ENCODE results near the gene TRPM8. TPM values are rescaled to one million over a fixed set of nuclear protein-coding genes. Genes with fewer than 3 reads are reported as not detected.

The TRPM8 gene
- polyA plus RNA-seq, 3 donors from 2014 or later, result 0.06 to 0.52 (median 0.42) TPM

DNA sequence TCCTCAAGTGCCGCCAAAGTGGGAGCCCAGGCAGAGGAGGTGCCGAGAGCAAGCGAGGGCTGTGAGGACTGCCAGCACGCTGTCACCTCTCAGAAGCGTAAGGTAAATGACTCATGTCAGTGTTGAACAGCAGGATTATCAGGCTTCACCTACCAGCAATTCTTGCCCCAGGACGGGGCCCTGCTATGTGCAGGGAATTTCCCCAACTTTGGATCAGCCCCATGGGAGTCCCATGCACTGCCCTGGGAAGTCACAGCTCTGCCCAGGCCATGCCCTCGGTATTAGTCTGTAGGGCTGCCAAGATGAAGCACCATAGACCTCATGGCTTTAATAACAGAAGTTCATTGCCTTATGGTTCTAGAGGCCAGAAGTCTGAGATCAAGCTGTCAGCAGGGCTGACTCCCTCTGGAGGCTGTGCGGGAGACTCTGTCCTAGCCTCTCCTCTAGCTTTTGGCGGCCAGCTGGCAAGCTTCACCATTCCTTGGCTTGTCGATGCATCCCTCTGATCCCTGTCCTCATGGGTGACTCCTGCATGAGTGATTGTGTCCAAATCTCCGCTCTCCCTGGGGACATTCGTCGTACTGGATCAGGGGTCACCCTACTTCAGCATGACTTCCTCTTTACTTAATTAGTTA, 55.9 kb downstream of the TRPM8 start:
- Mint-ChIP-seq H3K27me3 (ENCODE audit: low read depth in 3 of 3) (peaks cover 2 to 5% (median 5%) of the 10 kb centered on the region in 3 donors), H3K27ac (no peak overlapping the region), H3K9me3 (no peaks in the 10 kb centered on the region), H3K36me3 (no peaks in the 10 kb centered on the region), H3K4me3 (no peak overlapping the region), H3K4me1 (peaks cover 24 to 25% of the 10 kb centered on the region in 2 donors)
- DNase-seq, result no peak

DNA sequence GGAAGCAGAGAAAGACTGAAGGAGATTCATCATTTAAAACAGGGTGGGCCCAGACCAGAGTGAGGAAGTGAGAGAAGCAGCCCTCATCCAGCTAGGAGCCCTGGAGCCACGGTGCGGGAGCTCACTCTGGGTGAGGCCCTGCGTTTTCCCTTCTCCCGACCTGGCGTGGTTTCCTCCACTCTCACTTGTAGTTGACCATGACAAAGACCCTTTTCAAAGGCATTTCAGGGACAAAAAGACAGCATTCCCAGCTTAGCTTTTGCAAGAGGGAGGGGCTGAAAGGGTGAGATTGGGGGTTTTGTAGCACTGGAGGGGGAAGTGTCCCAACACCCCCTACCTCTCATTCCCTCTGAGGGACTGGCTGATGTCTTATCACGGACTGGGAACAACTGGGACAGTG, 56.6 kb downstream of the TRPM8 start:
- Mint-ChIP-seq H3K4me1 (peaks cover 27 to 30% of the 10 kb centered on the region in 2 donors), H3K9me3 (no peaks in the 10 kb centered on the region), H3K4me3 (no peak overlapping the region), H3K27me3 (ENCODE audit: low read depth in 3 of 3) (peaks cover 4 to 5% (median 5%) of the 10 kb centered on the region in 3 donors), H3K27ac (peak overlapping the region in 2 of 6 donors; percentile 1 to 34), H3K36me3 (no peaks in the 10 kb centered on the region)
- DNase-seq, result no peak

DNA sequence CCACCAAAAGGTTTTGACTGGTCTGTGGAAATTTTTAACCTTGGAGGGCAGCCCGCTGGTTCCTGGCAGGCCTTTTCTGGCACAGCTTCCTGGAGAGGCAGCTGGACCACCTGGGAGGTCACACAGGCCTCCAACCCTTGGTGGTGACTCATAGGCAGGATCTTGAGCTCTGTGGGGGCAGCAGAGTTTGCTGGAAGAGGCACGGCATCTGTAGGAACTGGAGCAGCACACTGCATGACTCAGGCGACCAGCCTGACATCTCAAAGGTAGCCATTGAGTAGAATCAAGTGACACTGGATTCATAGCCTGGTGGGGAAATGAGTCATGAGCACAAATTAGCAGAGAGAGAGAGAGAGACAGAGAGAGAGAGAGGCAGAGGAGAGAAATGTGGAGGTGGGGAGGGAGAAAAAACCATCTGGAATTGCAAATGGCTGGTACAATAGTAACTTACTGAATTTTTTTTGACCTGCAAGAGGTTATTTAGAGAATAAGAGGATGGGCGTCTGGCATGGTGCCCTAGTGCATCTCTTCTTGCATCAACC, 57.4 kb downstream of the TRPM8 start:
- Mint-ChIP-seq H3K36me3 (no peaks in the 10 kb centered on the region), H3K4me3 (no peak overlapping the region), H3K27me3 (ENCODE audit: low read depth in 3 of 3) (peaks cover 4 to 5% (median 5%) of the 10 kb centered on the region in 3 donors), H3K4me1 (peaks cover 32 to 34% of the 10 kb centered on the region in 2 donors), H3K27ac (no peak overlapping the region), H3K9me3 (no peaks in the 10 kb centered on the region)
- no peak for DNase-seq

DNA sequence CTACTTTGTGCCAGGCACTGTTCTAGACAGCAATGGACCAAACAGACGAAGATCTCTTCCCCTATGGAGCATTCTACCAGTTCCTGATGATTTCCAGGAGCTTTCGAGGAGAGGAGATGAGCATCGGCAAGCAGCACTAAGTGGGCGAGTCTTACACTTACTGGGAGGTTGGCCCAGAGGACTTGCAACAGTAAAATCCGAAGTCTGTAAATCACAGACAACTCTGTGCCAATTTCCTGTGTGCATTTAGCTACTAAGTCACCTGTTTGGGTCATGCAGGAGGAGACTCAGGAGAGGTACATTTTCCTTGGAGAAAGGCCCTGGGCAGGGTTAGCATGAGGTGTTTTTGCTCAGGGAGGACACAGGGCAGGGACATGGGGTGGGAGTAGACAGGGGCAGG, 58.9 kb downstream of the TRPM8 start:
- Mint-ChIP-seq H3K9me3 (no peaks in the 10 kb centered on the region), H3K4me1 (peaks cover 38 to 39% of the 10 kb centered on the region in 2 donors), H3K27ac (peak overlapping the region in 1 of 6 donors; percentile 88), H3K36me3 (no peaks in the 10 kb centered on the region), H3K27me3 (ENCODE audit: low read depth in 3 of 3) (peaks cover 2 to 5% (median 4%) of the 10 kb centered on the region in 3 donors), H3K4me3 (no peak overlapping the region)
- DNase-seq, result no peak

DNA sequence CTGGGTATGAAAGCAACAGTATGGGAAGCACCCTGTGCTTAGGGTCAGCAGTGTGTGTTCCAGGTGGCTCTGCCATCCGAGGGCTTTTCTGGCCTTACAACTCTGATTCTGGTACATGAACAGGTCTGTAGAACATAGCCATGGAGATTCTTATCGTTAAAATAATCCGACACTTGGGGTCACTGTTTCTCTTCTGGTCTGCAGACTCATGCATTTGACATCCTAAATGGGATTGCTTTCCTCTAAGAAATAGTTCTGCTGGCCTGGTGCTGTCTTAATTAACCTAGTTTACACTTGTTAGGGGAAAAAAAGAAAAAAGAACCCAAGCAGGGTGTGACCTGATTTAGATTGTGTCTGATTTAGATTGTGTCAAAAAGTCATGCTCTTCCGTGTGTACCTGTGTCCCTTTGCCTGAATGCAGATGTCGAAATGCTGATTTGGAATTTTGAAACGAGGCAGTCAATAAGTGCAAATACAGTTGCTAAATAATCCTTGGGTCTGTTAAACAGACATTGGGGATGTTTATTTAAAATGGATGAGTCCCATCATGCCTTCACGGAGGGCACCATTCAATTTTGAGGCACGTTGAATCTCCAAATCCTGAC, 59.6 kb downstream of the TRPM8 start:
- peak; percentile 65 to 71 (median 70) for DNase-seq
- Mint-ChIP-seq H3K36me3 (no peaks in the 10 kb centered on the region), H3K9me3 (no peaks in the 10 kb centered on the region), H3K4me1 (peaks cover 41 to 46% of the 10 kb centered on the region in 2 donors), H3K4me3 (peak overlapping the region in 4 of 5 donors; percentile 1 to 61 (median 49)), H3K27me3 (ENCODE audit: low read depth in 3 of 3) (peaks cover 0 to 4% (median 2%) of the 10 kb centered on the region in 3 donors), H3K27ac (peak overlapping the region; percentile 7 to 88 (median 65))

DNA sequence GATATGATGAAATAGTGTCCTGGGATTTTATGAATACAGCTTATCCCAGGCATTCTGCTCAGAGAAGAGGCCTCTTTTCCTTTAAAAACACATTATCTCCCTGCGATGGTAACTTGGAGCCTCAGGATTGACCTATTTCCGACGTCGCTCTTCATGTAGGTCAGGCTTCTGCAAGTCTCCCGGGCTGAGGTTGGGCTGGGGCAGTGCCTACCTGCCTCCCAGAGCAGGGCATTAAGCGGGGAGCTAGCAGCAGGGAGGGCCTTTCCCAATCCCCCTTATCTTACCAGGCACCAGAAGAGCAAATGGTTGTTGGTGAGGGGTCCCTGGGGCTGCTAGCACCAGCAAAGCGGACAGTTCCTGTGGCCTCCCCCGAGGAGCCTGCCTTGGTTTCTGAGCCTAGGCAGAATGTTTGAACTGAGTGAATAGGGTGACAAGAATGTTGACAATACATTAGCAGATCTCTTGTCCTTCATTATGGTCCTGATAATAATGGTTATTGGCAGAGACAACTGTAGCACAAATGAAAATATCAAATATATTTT, 60.2 kb downstream of the TRPM8 start:
- no peak for DNase-seq
- no peaks in the 10 kb centered on the region for H3K9me3 Mint-ChIP-seq
- no peaks in the 10 kb centered on the region for H3K36me3 Mint-ChIP-seq
- H3K27me3 Mint-ChIP-seq (ENCODE audit: low read depth in 3 of 3), result peaks cover 0 to 4% (median 2%) of the 10 kb centered on the region in 3 donors
- H3K4me1 Mint-ChIP-seq, result peaks cover 41 to 52% of the 10 kb centered on the region in 2 donors
- peak overlapping the region in 2 of 5 donors; percentile 29 to 61 for H3K4me3 Mint-ChIP-seq
- H3K27ac Mint-ChIP-seq, result peak overlapping the region in 5 of 6 donors; percentile 33 to 88 (median 61)

- Mint-ChIP-seq H3K9me3 (no peaks in the 10 kb centered on the region), H3K4me3 (no peak overlapping the region), H3K36me3 (no peaks in the 10 kb centered on the region), H3K27me3 (ENCODE audit: low read depth in 3 of 3) (peaks cover 0 to 3% (median 2%) of the 10 kb centered on the region in 3 donors), H3K27ac (no peak overlapping the region), H3K4me1 (peaks cover 45 to 52% of the 10 kb centered on the region in 2 donors)
- DNase-seq, result no peak
Observed at GRCh38 chr2:233979748-233980147, 62.6 kb downstream of the TRPM8 start.

- H3K27me3 Mint-ChIP-seq (ENCODE audit: low read depth in 3 of 3), result peaks cover 0 to 3% (median 2%) of the 10 kb centered on the region in 3 donors
- no peak for DNase-seq
- peak overlapping the region in 3 of 6 donors; percentile 28 to 39 (median 37) for H3K27ac Mint-ChIP-seq
- H3K36me3 Mint-ChIP-seq, result peaks cover 0 to 4% (median 0%) of the 10 kb centered on the region in 3 donors
- peaks cover 0 to 3% (median 0%) of the 10 kb centered on the region in 6 donors for H3K9me3 Mint-ChIP-seq
- no peak overlapping the region for H3K4me3 Mint-ChIP-seq
- peaks cover 48 to 56% of the 10 kb centered on the region in 2 donors for H3K4me1 Mint-ChIP-seq
Observed at GRCh38 chr2:233980955-233981561, 63.9 kb downstream of the TRPM8 start.

- Mint-ChIP-seq H3K27ac (peak overlapping the region in 1 of 6 donors; percentile 7), H3K4me3 (no peak overlapping the region), H3K27me3 (ENCODE audit: low read depth in 3 of 3) (peaks cover 0 to 3% (median 2%) of the 10 kb centered on the region in 3 donors), H3K36me3 (peaks cover 0 to 4% (median 0%) of the 10 kb centered on the region in 3 donors), H3K9me3 (peaks cover 0 to 3% (median 0%) of the 10 kb centered on the region in 6 donors), H3K4me1 (peaks cover 41 to 50% of the 10 kb centered on the region in 2 donors)
- DNase-seq, result no peak
Observed at GRCh38 chr2:233981574-233982420, 64.6 kb downstream of the TRPM8 start.

GRCh38 chr2:233982421-233983121, 65.4 kb downstream of the TRPM8 start:
- Mint-ChIP-seq H3K27me3 (ENCODE audit: low read depth in 3 of 3) (peaks cover 0 to 3% (median 2%) of the 10 kb centered on the region in 3 donors), H3K36me3 (peaks cover 0 to 4% (median 0%) of the 10 kb centered on the region in 3 donors), H3K9me3 (peaks cover 0 to 3% (median 0%) of the 10 kb centered on the region in 6 donors), H3K4me1 (peaks cover 34 to 44% of the 10 kb centered on the region in 2 donors), H3K27ac (peak overlapping the region in 2 of 6 donors; percentile 24 to 46), H3K4me3 (no peak overlapping the region)
- DNase-seq, result no peak

DNA sequence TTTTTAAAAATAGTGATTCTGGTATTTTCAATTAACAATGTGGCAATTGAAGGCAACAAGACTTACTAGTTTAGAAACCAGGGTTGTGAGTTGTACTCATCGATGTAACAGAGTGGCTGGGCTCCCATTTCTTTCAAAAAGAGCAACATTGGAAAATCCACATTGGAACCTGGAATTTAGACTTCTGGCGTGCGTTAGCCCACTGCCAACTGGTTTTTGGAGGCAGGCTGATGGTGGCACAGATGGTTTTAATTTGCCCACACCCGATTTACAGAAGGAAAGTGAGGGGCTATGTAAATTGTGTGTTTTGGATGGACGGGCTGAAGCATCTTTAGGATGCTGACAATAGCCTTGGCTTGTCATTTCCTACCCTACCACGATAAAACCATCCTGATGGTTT, 66.3 kb downstream of the TRPM8 start:
- H3K27me3 Mint-ChIP-seq (ENCODE audit: low read depth in 3 of 3), result peaks cover 0 to 3% (median 2%) of the 10 kb centered on the region in 3 donors
- H3K9me3 Mint-ChIP-seq, result peaks cover 0 to 3% (median 0%) of the 10 kb centered on the region in 6 donors

DNA sequence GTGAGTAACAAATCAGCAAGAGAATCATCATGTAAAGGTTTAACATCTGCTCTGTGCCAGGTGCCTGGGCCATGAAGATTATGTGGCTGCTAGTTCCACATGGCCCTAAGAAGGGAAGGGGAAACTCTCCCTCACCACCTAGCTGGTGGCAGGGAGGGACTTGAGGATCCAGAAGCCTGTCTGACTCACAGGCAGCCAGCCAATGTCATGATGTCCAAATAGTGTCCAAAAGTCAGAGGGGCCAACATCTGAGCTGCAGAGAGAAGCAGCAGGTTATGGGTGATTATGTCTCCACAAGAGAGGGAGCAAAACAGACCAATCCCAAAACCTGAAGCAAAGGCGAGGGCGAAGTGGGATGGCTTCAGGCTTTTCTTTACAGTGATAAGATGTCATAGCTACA, 71.4 kb downstream of the TRPM8 start:
- Mint-ChIP-seq H3K27me3 (ENCODE audit: low read depth in 3 of 3) (peaks cover 6 to 13% (median 10%) of the 10 kb centered on the region in 3 donors), H3K4me3 (peak overlapping the region; percentile 20 to 61 (median 51)), H3K36me3 (peaks cover 0 to 14% (median 8%) of the 10 kb centered on the region in 3 donors), H3K9me3 (peaks cover 0 to 12% (median 0%) of the 10 kb centered on the region in 6 donors), H3K27ac (peak overlapping the region; percentile 75 to 91 (median 87)), H3K4me1 (peaks cover 57 to 61% of the 10 kb centered on the region in 2 donors)
- no peak for DNase-seq

More for the DNA sequence above, 66.3 kb downstream of the TRPM8 start:
- Mint-ChIP-seq H3K27ac (no peak overlapping the region), H3K36me3 (peaks cover 0 to 8% (median 8%) of the 10 kb centered on the region in 3 donors), H3K4me1 (peaks cover 33 to 44% of the 10 kb centered on the region in 2 donors), H3K4me3 (no peak overlapping the region)
- no peak for DNase-seq

Data from immature natural killer cell (primary cell).